WERI-Rb-1 (cell line): ENCODE data around the gene IGSF9.
A peak's percentile ranks its signal among the peaks of the same experiment; 100 is the strongest.

ENCODE experiments used
- DNase-seq: peaks from one replicate; pipeline ENCODE4 v3.0.0-alpha.2; 2020
- H3K27ac ChIP-seq: fragments of 250-450 bp; sonication (Bioruptor Pico); 2 replicates; pipeline ENCODE4 v1.5.1; 2020; ENCODE audit warnings: mild to moderate bottlenecking, moderate library complexity
- H3K27me3 ChIP-seq: fragments of 250-450 bp; sonication (Bioruptor Pico); 2 replicates; pipeline ENCODE4 v1.5.1; 2021; ENCODE audit warnings: mild to moderate bottlenecking, low read depth, moderate library complexity; ENCODE audit not compliant: insufficient read depth, severe bottlenecking
- H3K36me3 ChIP-seq: fragments of 250-450 bp; sonication (Bioruptor Pico); 2 replicates; pipeline ENCODE4 v1.5.1; 2020; ENCODE audit warnings: mild to moderate bottlenecking, moderate library complexity
- H3K4me3 ChIP-seq: 2 replicates; pipeline ENCODE4 v1.5.1; 2011; ENCODE audit warnings: low read depth, mild to moderate bottlenecking, control low read depth, low read length
- H3K9me3 ChIP-seq: fragments of 250-450 bp; sonication (Bioruptor Pico); 2 replicates; pipeline ENCODE4 v1.5.1; 2021; ENCODE audit warnings: mild to moderate bottlenecking, moderate library complexity; ENCODE audit not compliant: severe bottlenecking
- CTCF ChIP-seq: IDR thresholded peaks from 2 replicates; pipeline ENCODE4 v1.5.1; 2011; ENCODE audit warnings: low read depth, mild to moderate bottlenecking, control low read depth, inconsistent platforms, low read length

Gene IGSF9

GRCh38 chr1:159891275-159892157 lies 53.9 kb downstream of the IGSF9 start:
- peak; percentile 79 for DNase-seq
- no peak overlapping the region for H3K27ac ChIP-seq
- no peaks in the 10 kb centered on the region for H3K36me3 ChIP-seq
- H3K9me3 ChIP-seq: no peaks in the 10 kb centered on the region
- TF ChIP-seq CTCF: peak; percentile 98
- H3K27me3 ChIP-seq: peaks cover 71% of the 10 kb centered on the region
- H3K4me3 ChIP-seq: no peak overlapping the region

- no peak for TF ChIP-seq CTCF
- Histone ChIP-seq H3K27ac (no peak overlapping the region), H3K4me3 (no peak overlapping the region)
These were observed 55.0 kb downstream of the IGSF9 start for GRCh38 chr1:159890390-159890789.

DNA sequence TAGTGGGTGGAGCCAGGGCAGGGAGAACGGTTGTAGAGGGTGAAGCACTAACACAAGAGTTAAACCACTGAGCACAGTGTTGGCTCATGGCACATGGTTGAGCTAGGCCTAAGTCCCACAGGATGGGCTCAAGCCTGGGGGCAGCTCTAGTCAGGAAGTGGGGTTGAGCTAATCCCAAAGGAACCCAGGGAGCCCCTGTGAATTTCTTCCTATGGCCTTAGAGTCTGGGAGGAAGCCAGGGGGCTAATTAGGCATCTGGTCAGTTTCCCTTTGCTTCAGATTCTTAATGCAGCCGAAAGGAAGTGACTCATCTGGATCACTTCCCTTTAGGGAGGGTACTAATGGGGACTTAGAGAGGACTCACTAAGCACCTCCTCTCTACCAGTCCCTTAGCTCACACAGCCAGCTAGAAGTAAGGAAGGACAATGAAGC lies 55.6 kb downstream of the IGSF9 start:
- H3K27ac ChIP-seq: no peak overlapping the region
- peaks cover 70% of the 10 kb centered on the region for H3K27me3 ChIP-seq
- H3K36me3 ChIP-seq: no peaks in the 10 kb centered on the region
- DNase-seq: no peak
- no peak overlapping the region for H3K4me3 ChIP-seq
- H3K9me3 ChIP-seq: no peaks in the 10 kb centered on the region
- no peak for TF ChIP-seq CTCF

More at GRCh38 chr1:159890390-159890789, 55.0 kb downstream of the IGSF9 start:
- Histone ChIP-seq H3K27me3 (peaks cover 70% of the 10 kb centered on the region), H3K9me3 (no peaks in the 10 kb centered on the region), H3K36me3 (no peaks in the 10 kb centered on the region)
- DNase-seq: no peak

- Histone ChIP-seq H3K27ac (no peak overlapping the region), H3K9me3 (no peaks in the 10 kb centered on the region), H3K36me3 (no peaks in the 10 kb centered on the region), H3K4me3 (no peak overlapping the region), H3K27me3 (peaks cover 70% of the 10 kb centered on the region)
- no peak for TF ChIP-seq CTCF
- DNase-seq: no peak
These were observed 56.2 kb downstream of the IGSF9 start for GRCh38 chr1:159889202-159889601.

- DNase-seq: no peak
- Histone ChIP-seq H3K27me3 (peaks cover 89% of the 10 kb centered on the region), H3K4me3 (no peak overlapping the region), H3K36me3 (no peaks in the 10 kb centered on the region), H3K9me3 (no peaks in the 10 kb centered on the region), H3K27ac (no peak overlapping the region)
- TF ChIP-seq CTCF: no peak
These were observed 61.1 kb downstream of the IGSF9 start for GRCh38 chr1:159884296-159884695.

- H3K36me3 ChIP-seq: no peaks in the 10 kb centered on the region
- H3K27ac ChIP-seq: no peak overlapping the region
- H3K9me3 ChIP-seq: no peaks in the 10 kb centered on the region
- peaks cover 91% of the 10 kb centered on the region for H3K27me3 ChIP-seq
- no peak for DNase-seq
- no peak for TF ChIP-seq CTCF
- no peak overlapping the region for H3K4me3 ChIP-seq
These were observed 62.3 kb downstream of the IGSF9 start for GRCh38 chr1:159883134-159883533.
